Measurements from ENCODE around the gene TMEM109.

DNA sequence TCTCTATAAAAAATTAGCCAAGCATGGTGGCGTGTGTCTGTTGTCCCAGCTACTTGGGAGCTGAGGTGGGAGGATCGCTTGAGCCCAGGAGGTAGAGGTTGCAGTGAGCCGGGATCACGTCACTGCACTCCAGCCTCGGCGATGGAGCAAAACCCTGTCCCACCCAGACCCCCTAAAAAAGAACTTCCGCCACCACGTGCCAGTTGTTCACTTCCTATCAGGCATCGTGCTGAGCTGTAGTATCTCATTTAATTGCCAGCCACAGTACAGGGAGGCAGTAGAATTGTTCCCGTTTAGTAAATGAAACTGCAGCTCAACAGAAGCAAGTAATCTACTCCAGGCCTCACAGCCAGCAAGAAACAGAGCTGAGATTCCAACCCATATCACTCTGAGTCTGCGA, 7.3 kb downstream of the TMEM109 start:
- TF ChIP-seq, protein P1, sequence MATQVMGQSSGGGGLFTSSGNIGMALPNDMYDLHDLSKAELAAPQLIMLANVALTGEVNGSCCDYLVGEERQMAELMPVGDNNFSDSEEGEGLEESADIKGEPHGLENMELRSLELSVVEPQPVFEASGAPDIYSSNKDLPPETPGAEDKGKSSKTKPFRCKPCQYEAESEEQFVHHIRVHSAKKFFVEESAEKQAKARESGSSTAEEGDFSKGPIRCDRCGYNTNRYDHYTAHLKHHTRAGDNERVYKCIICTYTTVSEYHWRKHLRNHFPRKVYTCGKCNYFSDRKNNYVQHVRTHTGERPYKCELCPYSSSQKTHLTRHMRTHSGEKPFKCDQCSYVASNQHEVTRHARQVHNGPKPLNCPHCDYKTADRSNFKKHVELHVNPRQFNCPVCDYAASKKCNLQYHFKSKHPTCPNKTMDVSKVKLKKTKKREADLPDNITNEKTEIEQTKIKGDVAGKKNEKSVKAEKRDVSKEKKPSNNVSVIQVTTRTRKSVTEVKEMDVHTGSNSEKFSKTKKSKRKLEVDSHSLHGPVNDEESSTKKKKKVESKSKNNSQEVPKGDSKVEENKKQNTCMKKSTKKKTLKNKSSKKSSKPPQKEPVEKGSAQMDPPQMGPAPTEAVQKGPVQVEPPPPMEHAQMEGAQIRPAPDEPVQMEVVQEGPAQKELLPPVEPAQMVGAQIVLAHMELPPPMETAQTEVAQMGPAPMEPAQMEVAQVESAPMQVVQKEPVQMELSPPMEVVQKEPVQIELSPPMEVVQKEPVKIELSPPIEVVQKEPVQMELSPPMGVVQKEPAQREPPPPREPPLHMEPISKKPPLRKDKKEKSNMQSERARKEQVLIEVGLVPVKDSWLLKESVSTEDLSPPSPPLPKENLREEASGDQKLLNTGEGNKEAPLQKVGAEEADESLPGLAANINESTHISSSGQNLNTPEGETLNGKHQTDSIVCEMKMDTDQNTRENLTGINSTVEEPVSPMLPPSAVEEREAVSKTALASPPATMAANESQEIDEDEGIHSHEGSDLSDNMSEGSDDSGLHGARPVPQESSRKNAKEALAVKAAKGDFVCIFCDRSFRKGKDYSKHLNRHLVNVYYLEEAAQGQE (IDR thresholded peaks at IDR 0.05; ENCODE audit: borderline replicate concordance) = no peak
- TF ChIP-seq POLR2AphosphoS5 (IDR thresholded peaks at IDR 0.05) = no peak
- TF ChIP-seq EP300 (conservative IDR thresholded peaks at IDR 0.05; ENCODE audit: poor library complexity, severe bottlenecking) = no peak
- TF ChIP-seq, protein P2, sequence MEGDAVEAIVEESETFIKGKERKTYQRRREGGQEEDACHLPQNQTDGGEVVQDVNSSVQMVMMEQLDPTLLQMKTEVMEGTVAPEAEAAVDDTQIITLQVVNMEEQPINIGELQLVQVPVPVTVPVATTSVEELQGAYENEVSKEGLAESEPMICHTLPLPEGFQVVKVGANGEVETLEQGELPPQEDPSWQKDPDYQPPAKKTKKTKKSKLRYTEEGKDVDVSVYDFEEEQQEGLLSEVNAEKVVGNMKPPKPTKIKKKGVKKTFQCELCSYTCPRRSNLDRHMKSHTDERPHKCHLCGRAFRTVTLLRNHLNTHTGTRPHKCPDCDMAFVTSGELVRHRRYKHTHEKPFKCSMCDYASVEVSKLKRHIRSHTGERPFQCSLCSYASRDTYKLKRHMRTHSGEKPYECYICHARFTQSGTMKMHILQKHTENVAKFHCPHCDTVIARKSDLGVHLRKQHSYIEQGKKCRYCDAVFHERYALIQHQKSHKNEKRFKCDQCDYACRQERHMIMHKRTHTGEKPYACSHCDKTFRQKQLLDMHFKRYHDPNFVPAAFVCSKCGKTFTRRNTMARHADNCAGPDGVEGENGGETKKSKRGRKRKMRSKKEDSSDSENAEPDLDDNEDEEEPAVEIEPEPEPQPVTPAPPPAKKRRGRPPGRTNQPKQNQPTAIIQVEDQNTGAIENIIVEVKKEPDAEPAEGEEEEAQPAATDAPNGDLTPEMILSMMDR (IDR thresholded peaks at IDR 0.05; ENCODE audit: poor library complexity, severe bottlenecking) = no peak
- no peak for TF ChIP-seq EZH2 (IDR thresholded peaks at IDR 0.05; ENCODE audit: borderline replicate concordance, insufficient read depth, low read length, poor library complexity, severe bottlenecking)
- no peak for TF ChIP-seq RAD21 (conservative IDR thresholded peaks at IDR 0.05)
- TF ChIP-seq SMC3 (conservative IDR thresholded peaks at IDR 0.05; ENCODE audit: poor library complexity) = no peak
- TF ChIP-seq TAF1 (IDR thresholded peaks at IDR 0.05; ENCODE audit: low read depth) = no peak
- TF ChIP-seq MXI1 (conservative IDR thresholded peaks at IDR 0.05; ENCODE audit: poor library complexity, severe bottlenecking) = no peak

Measured in neural cell (in vitro differentiated cells).